HK-2 (cell line): Measurements from ENCODE around the gene PTH1R.

Experiments
- DNase-seq: peaks from one replicate; pipeline ENCODE4 v3.0.0-alpha.2; 2018; ENCODE audit not compliant: unreplicated experiment

Gene PTH1R

GRCh38 chr3:46883054-46883829 is 5.7 kb downstream of the PTH1R start:
- DNase-seq = no peak

GRCh38 chr3:46883830-46884185 is 6.3 kb downstream of the PTH1R start:
- DNase-seq = no peak

- DNase-seq = no peak
These were observed 6.9 kb downstream of the PTH1R start for GRCh38 chr3:46884427-46884826.

GRCh38 chr3:46884929-46885328 is 7.4 kb downstream of the PTH1R start:
- DNase-seq = no peak

GRCh38 chr3:46885612-46886011 is 8.1 kb downstream of the PTH1R start:
- DNase-seq = no peak

GRCh38 chr3:46887980-46888494 is 10.5 kb downstream of the PTH1R start:
- no peak for DNase-seq

GRCh38 chr3:46888705-46889104 is 11.2 kb downstream of the PTH1R start:
- no peak for DNase-seq

GRCh38 chr3:46889381-46890110 is 12.0 kb downstream of the PTH1R start:
- no peak for DNase-seq

GRCh38 chr3:46890132-46890531 is 12.6 kb downstream of the PTH1R start:
- no peak for DNase-seq

GRCh38 chr3:46891132-46891531 is 13.6 kb downstream of the PTH1R start:
- no peak for DNase-seq

- DNase-seq = peak; percentile 83
These were observed 15.0 kb downstream of the PTH1R start for GRCh38 chr3:46892285-46893145.

- no peak for DNase-seq
These were observed 15.7 kb downstream of the PTH1R start for GRCh38 chr3:46893146-46893748.

- no peak for DNase-seq
These were observed 16.2 kb downstream of the PTH1R start for GRCh38 chr3:46893763-46894162.

- DNase-seq = no peak
These were observed 16.7 kb downstream of the PTH1R start for GRCh38 chr3:46894256-46894655.

- peak; percentile 62 for DNase-seq
These were observed 17.7 kb downstream of the PTH1R start for GRCh38 chr3:46895204-46895660.

GRCh38 chr3:46895761-46896160 is 18.2 kb downstream of the PTH1R start:
- no peak for DNase-seq

- no peak for DNase-seq
These were observed 18.9 kb downstream of the PTH1R start for GRCh38 chr3:46896386-46896785.

GRCh38 chr3:46897031-46897430 is 19.5 kb downstream of the PTH1R start:
- DNase-seq = no peak

- DNase-seq = no peak
These were observed 20.4 kb downstream of the PTH1R start for GRCh38 chr3:46897829-46898320.

GRCh38 chr3:46898321-46899150 is 21.0 kb downstream of the PTH1R start:
- no peak for DNase-seq
